ES-I3 (cell line): ENCODE data around the gene ZNF165.
"Not testable (repeated sequence)": the region's sequence is repeated elsewhere in the genome, so short reads cannot be mapped to it uniquely, and the experiment has no call there.

Experiments
- H3K36me3 ChIP-seq: 2 replicates; pipeline ENCODE4 v1.6.1; 2013; ENCODE audit warnings: mild to moderate bottlenecking, low read length, control low read depth, moderate library complexity; ENCODE audit not compliant: insufficient read depth
- H3K4me1 ChIP-seq: 2 replicates; pipeline ENCODE4 v1.6.1; 2013; ENCODE audit warnings: mild to moderate bottlenecking, control low read depth, low read length; ENCODE audit not compliant: insufficient read depth
- H3K9ac ChIP-seq: 2 replicates; pipeline ENCODE4 v1.6.1; 2013; ENCODE audit warnings: low read depth, mild to moderate bottlenecking, low read length, moderate library complexity
- H3K9me3 ChIP-seq: 2 replicates; pipeline ENCODE4 v1.6.1; 2013; ENCODE audit warnings: mild to moderate bottlenecking, low read length, moderate library complexity; ENCODE audit not compliant: control insufficient read depth, insufficient read depth

The ZNF165 gene

DNA sequence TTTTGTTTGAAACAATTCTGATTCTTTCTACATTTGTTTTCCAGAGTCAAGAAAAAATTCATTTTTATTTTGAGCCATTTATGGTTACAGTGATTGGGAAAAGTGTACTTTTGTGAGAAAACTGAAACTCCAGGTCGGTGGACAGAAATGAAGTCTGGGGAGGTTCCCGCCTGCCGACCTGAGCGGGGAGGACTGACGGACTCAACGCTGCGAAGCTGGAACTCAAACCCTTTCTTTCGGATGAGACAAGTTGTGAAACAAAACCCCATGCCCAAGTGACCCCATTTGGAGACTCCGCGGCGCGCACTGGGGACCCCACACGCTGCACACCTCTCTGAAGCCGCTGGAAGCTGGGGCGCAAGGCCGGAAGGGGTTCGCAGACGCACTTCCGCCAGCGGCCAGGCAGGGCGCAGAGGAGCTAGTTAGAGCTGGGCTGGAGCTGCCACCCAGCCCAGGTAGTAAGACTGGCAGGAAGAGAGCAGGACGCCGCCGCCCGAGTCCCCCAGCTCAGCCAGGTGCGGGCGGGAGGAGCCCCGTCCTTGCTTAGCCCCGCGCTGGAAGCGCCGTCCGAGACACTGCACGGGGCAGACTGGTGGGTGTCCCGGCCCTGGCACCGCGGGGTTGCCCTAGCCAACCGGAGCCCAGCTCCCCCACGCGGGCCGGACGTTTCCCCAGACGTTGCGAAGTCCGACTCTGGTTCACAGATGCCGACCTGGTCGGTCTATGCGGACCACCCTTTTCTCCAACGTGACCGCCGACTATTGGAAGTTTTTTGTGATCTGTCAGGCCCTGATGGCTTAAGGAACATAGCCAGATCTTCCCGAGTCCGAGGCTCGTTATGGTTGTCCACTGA lies 24.2 kb downstream of the ZNF165 start:
- Histone ChIP-seq H3K4me1 (no peaks in the 10 kb centered on the region), H3K9me3 (no peaks in the 10 kb centered on the region), H3K36me3 (no peaks in the 10 kb centered on the region), H3K9ac (peak overlapping the region; percentile 95)

GRCh38 chr6:28105245-28105639 lies 24.9 kb downstream of the ZNF165 start:
- Histone ChIP-seq H3K36me3 (no peaks in the 10 kb centered on the region), H3K9ac (peak overlapping the region; percentile 95), H3K9me3 (no peaks in the 10 kb centered on the region), H3K4me1 (no peaks in the 10 kb centered on the region)

DNA sequence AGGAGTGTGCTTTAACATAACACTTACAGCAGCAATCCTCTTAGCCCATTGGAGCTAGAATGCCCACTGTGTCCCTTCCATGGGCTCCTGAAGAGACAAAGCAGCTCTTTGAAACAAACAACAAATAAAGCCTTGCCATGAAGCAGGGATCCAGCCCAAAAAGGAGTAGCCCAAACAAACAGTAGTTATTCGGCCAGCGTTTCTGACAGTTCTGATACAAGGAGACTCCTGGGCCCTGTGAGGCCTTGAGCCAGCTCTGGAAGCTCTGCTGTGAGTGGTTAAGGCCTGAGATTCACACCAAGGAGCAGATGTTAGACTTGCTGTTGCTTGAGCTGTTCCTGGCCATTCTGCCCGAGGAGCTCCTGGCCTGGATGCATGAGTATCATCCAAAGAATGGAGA lies 27.1 kb downstream of the ZNF165 start:
- Histone ChIP-seq H3K9me3 (no peaks in the 10 kb centered on the region), H3K36me3 (no peaks in the 10 kb centered on the region), H3K4me1 (no peaks in the 10 kb centered on the region), H3K9ac (no peak overlapping the region)

DNA sequence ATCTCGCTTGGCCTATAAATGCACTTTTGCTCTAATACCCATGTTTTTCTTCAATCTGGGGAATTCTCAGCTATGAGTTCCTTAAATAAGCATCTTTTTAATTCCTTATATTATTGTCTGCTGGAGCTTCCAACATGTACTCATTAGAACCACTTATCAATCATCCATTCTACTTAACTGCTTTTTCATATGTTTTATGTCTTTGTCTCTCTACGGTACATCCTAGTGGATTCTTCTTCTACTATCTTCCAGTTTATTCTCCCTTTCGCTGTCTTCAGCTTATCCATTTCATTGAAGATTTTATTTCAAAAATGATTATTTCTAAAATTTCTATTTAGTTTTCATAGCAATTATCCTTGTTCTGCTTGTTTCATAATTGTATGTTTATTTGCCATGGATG lies 31.6 kb downstream of the ZNF165 start:
- Histone ChIP-seq H3K9ac (no peak overlapping the region), H3K36me3 (0 out of 2 replicates have a peak, but pooled peaks cover 3% of the 10 kb centered on the region)

DNA sequence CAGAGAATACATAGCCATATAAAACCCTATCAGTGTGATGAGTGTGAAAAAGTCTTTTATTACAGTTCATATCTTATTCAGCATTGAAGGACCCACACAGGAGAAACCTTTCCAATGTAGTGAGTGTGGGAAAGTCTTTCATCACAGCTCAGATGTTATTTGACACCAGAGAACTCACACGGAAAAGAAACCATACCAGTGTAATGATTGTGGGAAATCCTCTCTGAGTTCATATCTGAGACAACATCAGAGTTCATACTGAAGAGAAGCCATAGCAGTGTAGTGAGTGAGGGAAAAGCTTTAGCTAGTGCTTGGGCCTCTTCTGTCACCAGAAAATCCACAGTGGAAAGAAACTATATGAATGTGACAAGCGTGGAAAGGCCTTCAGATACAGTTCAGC lies 35.4 kb downstream of the ZNF165 start:
- H3K9me3 ChIP-seq = no peaks in the 10 kb centered on the region
- no peaks in the 10 kb centered on the region for H3K4me1 ChIP-seq
- no peak overlapping the region for H3K9ac ChIP-seq
- H3K36me3 ChIP-seq = 0 out of 2 replicates have a peak, but pooled peaks cover 3% of the 10 kb centered on the region

More for the DNA sequence above, 31.6 kb downstream of the ZNF165 start:
- Histone ChIP-seq H3K4me1 (no peaks in the 10 kb centered on the region), H3K9me3 (no peaks in the 10 kb centered on the region)

DNA sequence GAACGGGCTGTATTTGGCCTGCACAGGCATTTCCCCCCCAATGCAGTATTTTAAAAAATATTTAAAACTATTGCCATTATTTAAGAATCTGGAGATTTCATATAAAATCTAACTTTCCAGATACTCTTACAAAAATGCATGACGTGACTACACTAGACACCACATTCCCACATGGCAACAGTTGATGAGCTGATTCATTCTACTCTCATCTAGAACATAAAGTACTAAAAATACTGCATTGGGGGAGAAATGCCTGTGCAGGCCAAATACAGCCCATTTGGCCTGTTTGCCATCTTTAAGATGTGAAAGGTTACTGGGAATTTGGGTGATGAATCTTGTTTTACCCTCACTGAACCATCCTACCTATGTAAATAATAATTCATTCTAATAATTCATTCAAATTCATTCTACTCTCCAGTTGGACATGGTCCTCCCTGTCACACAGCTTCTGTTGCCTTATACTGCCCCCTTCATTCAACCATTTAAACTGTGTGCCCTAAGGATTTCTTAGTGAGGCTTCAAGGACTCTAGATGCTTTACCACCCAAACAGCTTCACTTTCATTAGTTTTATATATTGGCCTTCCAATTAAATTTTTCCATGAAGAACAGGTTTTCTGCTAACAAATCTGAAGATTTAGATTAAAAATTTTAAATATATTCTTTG lies 37.1 kb downstream of the ZNF165 start:
- Histone ChIP-seq H3K9me3 (no peaks in the 10 kb centered on the region), H3K4me1 (no peaks in the 10 kb centered on the region), H3K36me3 (0 out of 2 replicates have a peak, but pooled peaks cover 3% of the 10 kb centered on the region), H3K9ac (no peak overlapping the region)

- Histone ChIP-seq H3K9me3 (no peaks in the 10 kb centered on the region), H3K36me3 (0 out of 2 replicates have a peak, but pooled peaks cover 3% of the 10 kb centered on the region)
These were observed 37.8 kb downstream of the ZNF165 start for GRCh38 chr6:28118217-28118616.

GRCh38 chr6:28121876-28122275 lies 41.5 kb downstream of the ZNF165 start:
- no peaks in the 10 kb centered on the region for H3K9me3 ChIP-seq
- H3K4me1 ChIP-seq = 0 out of 2 replicates have a peak, but pooled peaks cover 3% of the 10 kb centered on the region
- H3K36me3 ChIP-seq = peaks cover 4% of the 10 kb centered on the region; the same call in 1 of the 2 replicates

More at GRCh38 chr6:28118217-28118616, 37.8 kb downstream of the ZNF165 start:
- H3K9ac ChIP-seq = no peak overlapping the region
- no peaks in the 10 kb centered on the region for H3K4me1 ChIP-seq

DNA sequence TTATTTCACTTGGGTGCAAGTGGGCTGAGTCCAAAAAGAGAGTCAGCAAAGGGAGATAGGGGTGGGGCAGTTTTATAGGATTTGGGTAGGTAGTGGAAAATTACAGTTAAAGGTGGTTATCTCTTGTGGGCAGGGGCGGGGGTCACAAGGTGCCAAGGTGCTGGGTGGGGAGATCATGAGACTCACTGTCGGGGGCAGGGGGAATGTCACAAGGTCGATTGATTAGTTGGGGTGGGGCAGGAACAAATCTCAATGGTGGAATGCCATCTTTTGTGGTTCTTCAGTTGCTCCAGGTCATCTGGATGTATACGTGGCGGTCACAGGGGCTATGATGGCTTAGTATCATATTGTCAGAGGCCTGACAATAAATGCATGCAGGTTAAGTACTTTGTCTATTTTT lies 41.9 kb downstream of the ZNF165 start:
- H3K9ac ChIP-seq = not testable (repeated sequence)

More at GRCh38 chr6:28121876-28122275, 41.5 kb downstream of the ZNF165 start:
- H3K9ac ChIP-seq = no peak overlapping the region

DNA sequence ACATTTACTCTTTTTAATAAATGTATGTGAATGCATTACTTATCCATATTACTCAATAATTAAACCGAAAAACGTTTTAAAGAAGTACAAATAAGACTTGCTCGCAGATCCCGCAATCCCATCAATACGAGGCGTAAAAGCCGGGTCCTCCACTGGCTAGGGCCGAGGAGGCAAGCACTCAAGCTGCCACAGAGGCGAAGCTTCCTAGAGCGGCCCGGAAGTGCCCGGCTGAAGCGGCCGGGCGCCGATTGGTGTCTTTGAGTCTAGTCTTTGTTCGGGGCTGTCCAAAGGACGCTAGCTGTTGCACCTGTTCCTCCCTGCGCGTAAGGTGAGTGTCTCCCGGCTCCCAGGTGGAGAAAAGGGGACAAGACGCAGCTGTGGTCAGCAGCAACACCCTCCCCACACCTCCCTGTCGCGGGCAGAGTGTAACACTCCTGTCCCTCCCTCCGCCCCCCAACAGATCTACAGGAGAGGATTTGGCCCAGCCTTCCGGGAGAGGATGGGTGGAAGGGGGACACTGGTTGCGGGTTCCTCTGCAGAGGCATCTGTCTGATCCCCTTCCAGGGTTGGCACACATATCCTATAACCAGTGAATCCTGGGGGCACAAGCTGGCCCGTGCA lies 44.1 kb downstream of the ZNF165 start, which contains the start of gene ZSCAN16:
TSS of gene ZSCAN16 (plus strand) at position 260 of the 621 bp plus-strand sequence. CDS start 835 bp downstream, outside the sequence.
- Histone ChIP-seq H3K9ac (peak within 1 kb of the TSS; percentile 82), H3K9me3 (no peaks in the 10 kb centered on the region), H3K36me3 (peaks cover 8% of the 10 kb centered on the region; the same call in 1 of the 2 replicates), H3K4me1 (0 out of 2 replicates have a peak, but pooled peaks cover 3% of the 10 kb centered on the region)

More for the DNA sequence above, 41.9 kb downstream of the ZNF165 start:
- not testable (repeated sequence) for H3K9me3 ChIP-seq, H3K4me1 ChIP-seq, H3K36me3 ChIP-seq

DNA sequence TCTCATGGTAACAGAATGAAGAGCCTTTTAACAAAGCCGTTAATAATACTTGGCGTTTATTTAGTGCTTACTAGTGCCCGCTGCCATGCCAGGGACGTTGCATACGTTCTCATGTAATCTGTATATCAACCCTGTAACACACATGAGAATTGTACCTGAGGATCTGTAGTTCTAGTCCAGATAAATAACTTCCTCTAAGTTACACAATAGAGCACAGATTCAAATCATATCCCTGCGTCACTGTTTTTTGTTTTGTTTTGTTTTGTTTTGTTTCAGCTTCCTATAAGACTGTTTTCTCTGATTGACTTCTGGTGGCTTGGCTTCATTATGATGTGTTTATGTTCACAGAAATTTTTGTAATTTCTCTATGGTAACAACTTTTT lies 44.6 kb downstream of the ZNF165 start:
- Histone ChIP-seq H3K9me3 (no peaks in the 10 kb centered on the region), H3K9ac (peak overlapping the region; percentile 82), H3K4me1 (0 out of 2 replicates have a peak, but pooled peaks cover 3% of the 10 kb centered on the region), H3K36me3 (peaks cover 9% of the 10 kb centered on the region; the same call in 1 of the 2 replicates)

DNA sequence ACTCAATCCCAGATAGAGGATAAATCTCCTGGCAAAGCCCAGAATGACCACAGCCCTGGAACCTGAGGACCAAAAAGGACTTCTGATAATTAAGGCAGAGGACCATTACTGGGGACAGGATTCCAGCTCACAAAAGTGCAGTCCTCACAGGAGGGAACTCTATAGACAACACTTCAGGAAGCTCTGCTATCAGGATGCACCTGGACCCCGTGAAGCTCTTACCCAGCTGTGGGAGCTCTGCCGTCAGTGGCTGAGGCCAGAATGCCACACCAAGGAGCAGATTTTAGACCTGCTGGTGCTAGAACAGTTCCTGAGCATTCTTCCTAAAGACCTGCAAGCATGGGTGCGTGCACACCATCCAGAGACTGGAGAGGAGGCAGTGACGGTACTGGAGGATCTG lies 45.0 kb downstream of the ZNF165 start:
- H3K36me3 ChIP-seq = peaks cover 9% of the 10 kb centered on the region; the same call in 1 of the 2 replicates
- H3K9ac ChIP-seq = no peak overlapping the region; the same call in 1 of the 2 replicates
- no peaks in the 10 kb centered on the region for H3K9me3 ChIP-seq
- 0 out of 2 replicates have a peak, but pooled peaks cover 3% of the 10 kb centered on the region for H3K4me1 ChIP-seq

DNA sequence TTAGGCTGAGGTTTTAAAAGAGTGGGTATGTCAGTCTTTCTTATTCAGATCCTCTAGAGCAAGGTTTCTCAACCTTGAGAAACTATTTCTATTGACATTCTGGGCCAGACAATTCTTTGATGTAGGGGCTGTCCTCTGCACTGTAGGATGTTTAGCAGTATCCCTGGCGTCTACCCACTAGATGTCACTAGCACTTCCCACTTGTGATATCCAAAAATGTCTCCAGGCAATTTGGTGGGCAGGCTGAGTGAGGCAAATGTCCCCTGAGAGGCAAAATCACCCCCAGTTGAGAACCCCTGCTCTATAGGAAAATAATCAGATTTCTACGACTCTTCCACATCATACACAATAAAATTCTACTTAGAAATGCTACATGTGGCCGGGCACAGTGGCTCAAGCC lies 53.6 kb downstream of the ZNF165 start:
- Histone ChIP-seq H3K36me3 (peaks cover 3% of the 10 kb centered on the region; the same call in 1 of the 2 replicates), H3K9me3 (no peaks in the 10 kb centered on the region), H3K9ac (no peak overlapping the region), H3K4me1 (peaks cover 4% of the 10 kb centered on the region; the same call in 1 of the 2 replicates)

- H3K4me1 ChIP-seq = peaks cover 4% of the 10 kb centered on the region; the same call in 1 of the 2 replicates
- no peak overlapping the region; the same call in 1 of the 2 replicates for H3K9ac ChIP-seq
- H3K36me3 ChIP-seq = no peaks in the 10 kb centered on the region; the same call in 1 of the 2 replicates
- no peaks in the 10 kb centered on the region for H3K9me3 ChIP-seq
These were observed 54.3 kb downstream of the ZNF165 start for GRCh38 chr6:28134716-28135115.
